ENCODE data around the gene KAT14. TPM values are rescaled to one million over a fixed set of nuclear protein-coding genes. Genes with fewer than 3 reads are reported as not detected.
"Not testable (repeated sequence)": the region's sequence is repeated elsewhere in the genome, so short reads cannot be mapped to it uniquely, and the experiment has no call there.

KAT14 gene
- total RNA-seq, 2 donors from 2014 or later, result 13.1 to 13.4 TPM

- Histone ChIP-seq H3K9me3 (no peaks in the 10 kb centered on the region), H3K4me3 (no peak overlapping the region), H3K36me3 (no peaks in the 10 kb centered on the region), H3K27me3 (no peaks in the 10 kb centered on the region), H3K4me1 (no peaks in the 10 kb centered on the region), H3K9ac (ENCODE audit: low read depth in 2 of 2, low read length in 2 of 2) (no peak overlapping the region), H3K27ac (no peak overlapping the region)
- no peak for TF ChIP-seq CTCF (IDR thresholded peaks at IDR 0.05)
- DNase-seq, result no peak
- intact Hi-C loops (cut with DNase I), result no loop called here
Observed at GRCh38 chr20:18191306-18191705, 53.6 kb downstream of the KAT14 start.

DNA sequence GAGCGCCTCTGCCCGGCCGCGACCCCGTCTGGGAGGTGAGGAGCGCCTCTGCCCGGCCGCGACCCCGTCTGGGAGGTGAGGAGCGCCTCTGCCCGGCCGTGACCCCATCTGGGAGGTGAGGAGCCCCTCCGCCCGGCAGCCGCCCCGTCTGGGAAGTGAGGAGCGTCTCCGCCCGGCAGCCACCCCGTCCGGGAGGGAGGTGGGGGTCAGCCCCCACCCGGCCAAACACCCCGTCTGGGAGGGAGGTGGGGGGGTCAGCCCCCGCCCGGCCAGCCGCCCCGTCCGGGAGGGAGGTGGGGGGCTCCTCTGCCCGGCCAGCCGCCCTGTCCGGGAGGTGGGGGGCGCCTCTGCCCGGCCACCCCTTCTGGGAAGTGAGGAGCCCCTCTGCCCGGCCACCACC is 56.8 kb downstream of the KAT14 start:
- H3K27me3 ChIP-seq; H3K4me3 ChIP-seq; H3K4me1 ChIP-seq; H3K9ac ChIP-seq (ENCODE audit: low read depth in 2 of 2, low read length in 2 of 2); H3K36me3 ChIP-seq; DNase-seq; H3K27ac ChIP-seq; intact Hi-C loops (cut with DNase I); H3K9me3 ChIP-seq: not testable (repeated sequence)

- Histone ChIP-seq H3K9ac (ENCODE audit: low read depth in 2 of 2, low read length in 2 of 2) (no peak overlapping the region), H3K27ac (no peak overlapping the region), H3K27me3 (no peaks in the 10 kb centered on the region), H3K4me3 (no peak overlapping the region), H3K9me3 (no peaks in the 10 kb centered on the region), H3K4me1 (no peaks in the 10 kb centered on the region), H3K36me3 (no peaks in the 10 kb centered on the region)
- DNase-seq, result no peak
- no peak for TF ChIP-seq CTCF (IDR thresholded peaks at IDR 0.05)
- intact Hi-C loops (cut with DNase I), result no loop called here
Observed at GRCh38 chr20:18195931-18196330, 58.3 kb downstream of the KAT14 start.

DNA sequence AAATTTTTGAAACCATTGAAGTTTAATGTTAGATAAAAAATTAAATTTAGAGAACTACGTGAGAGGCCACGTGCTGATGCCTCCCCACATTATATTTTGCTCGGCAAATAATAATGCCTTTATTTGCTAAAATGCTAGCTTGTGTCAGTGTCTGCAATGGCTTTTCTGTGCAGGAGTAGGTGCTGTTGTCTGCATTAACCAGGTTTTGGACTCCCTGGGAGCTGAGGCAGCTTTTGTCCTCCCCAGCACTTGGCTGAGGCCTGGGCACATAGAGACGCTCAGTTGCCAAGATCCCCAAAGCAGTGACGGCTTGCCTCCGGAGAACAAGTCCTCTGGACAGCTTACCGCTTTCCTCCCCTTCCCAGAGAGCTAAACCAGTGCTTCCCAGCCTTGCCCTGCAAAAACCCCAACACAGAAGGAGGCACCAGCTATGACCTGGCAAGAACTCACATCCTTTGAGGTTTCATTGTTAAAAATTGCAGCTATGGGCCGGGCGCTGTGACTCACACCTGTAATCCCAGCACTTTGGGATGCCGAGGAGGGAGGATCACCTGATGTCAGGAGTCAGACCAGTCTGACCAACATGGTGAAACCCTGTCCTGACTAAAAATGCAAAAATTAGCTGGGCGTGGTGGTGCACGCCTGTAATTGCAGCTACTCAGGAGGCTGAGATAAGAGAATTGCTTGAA is 59.9 kb downstream of the KAT14 start:
- TF ChIP-seq CTCF (IDR thresholded peaks at IDR 0.05), result no peak
- Histone ChIP-seq H3K27me3 (no peaks in the 10 kb centered on the region), H3K9ac (ENCODE audit: low read depth in 2 of 2, low read length in 2 of 2) (no peak overlapping the region), H3K36me3 (no peaks in the 10 kb centered on the region), H3K4me1 (no peaks in the 10 kb centered on the region), H3K27ac (no peak overlapping the region), H3K9me3 (no peaks in the 10 kb centered on the region), H3K4me3 (no peak overlapping the region)
- DNase-seq, result no peak
- intact Hi-C loops (cut with DNase I), result no loop called here

DNA sequence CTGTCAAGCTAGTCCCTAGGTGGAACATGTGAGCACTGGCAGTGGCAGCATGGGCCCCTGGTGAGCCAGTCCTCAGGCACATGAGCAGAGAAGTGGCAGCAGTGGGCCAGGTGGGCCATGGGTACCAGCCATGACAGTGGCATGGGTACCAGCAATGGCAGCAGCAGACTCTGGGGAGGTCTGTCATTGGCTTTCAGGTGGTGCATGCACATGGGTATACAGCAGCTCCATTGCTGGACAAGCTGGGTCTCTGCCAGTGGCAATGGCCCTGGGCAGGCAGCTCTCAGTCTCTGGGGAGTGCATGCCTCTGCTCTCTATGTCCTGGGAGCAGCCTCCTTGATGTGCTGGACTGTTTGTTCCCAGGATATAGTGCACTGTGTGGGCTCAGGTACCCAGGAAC is 65.3 kb downstream of the KAT14 start:
- intact Hi-C loops (cut with DNase I), result no loop called here
- no peak for TF ChIP-seq CTCF (IDR thresholded peaks at IDR 0.05)

DNA sequence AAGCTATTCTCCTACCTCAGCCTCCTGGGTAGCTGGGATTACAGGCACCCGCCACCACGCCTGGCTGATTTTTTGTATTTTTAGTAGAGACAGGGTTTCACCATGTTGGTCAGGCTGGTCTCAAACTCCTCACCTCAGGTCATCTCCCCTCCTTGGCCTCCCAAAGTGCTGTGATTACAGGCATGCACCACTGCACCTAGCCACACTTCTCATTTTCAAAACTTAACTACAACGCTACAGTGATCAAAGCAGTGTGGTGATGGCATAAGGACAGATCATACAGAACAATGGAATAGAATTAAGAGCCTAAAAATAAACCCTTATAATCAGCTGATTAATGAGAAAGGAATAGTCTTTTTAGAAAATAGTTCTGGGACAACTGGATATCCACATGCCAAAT is 66.0 kb downstream of the KAT14 start:
- H3K9ac ChIP-seq (ENCODE audit: low read depth in 2 of 2, low read length in 2 of 2); DNase-seq; H3K9me3 ChIP-seq; H3K27ac ChIP-seq; H3K4me3 ChIP-seq; H3K27me3 ChIP-seq; H3K4me1 ChIP-seq; H3K36me3 ChIP-seq; intact Hi-C loops (cut with DNase I): not testable (repeated sequence)

More for the DNA sequence above, 65.3 kb downstream of the KAT14 start:
- H3K9ac ChIP-seq (ENCODE audit: low read depth in 2 of 2, low read length in 2 of 2), result no peak overlapping the region
- H3K27ac ChIP-seq, result no peak overlapping the region
- no peaks in the 10 kb centered on the region for H3K36me3 ChIP-seq
- no peaks in the 10 kb centered on the region for H3K4me1 ChIP-seq
- H3K9me3 ChIP-seq, result no peaks in the 10 kb centered on the region
- H3K4me3 ChIP-seq, result no peak overlapping the region
- H3K27me3 ChIP-seq, result no peaks in the 10 kb centered on the region
- no peak for DNase-seq

All from colonic mucosa (tissue), 4 donors.